MCF 10A (cell line): ENCODE results near the gene CRAMP1. TPM values are rescaled to one million over a fixed set of nuclear protein-coding genes. Genes with fewer than 3 reads are reported as not detected.

Experiments
- BruUV-seq: library from RNA; stranded (reverse); fragments of 400-500 nt; replicated peaks from 2 replicates; lab custom pipeline; 2021; lab: Mats Ljungman, UMichigan
- CTCF ChIA-PET: fragments of 300-600 bp; sonication (Branson Sonifier 250); formaldehyde crosslinking; extraction: SDS; loops from one replicate; lab custom pipeline; 2021; ENCODE audit warnings: antibody characterized with exemption, inconsistent platforms; lab: Yijun Ruan, JAX
- POLR2A ChIA-PET: fragments of 300-600, 350-650 bp; sonication (Branson Sonifier 250); formaldehyde crosslinking; extraction: SDS; loops from one replicate; lab custom pipeline; 2020; ENCODE audit warnings: antibody characterized with exemption, inconsistent platforms; lab: Yijun Ruan, JAX
- DNase-seq: peaks from one replicate; pipeline ENCODE4 v3.0.0-alpha.2; 2018; ENCODE audit not compliant: unreplicated experiment
- H3K27ac Mint-ChIP-seq: one replicate; pipeline ENCODE4 v1.8.0; 2022; ENCODE audit warnings: mild to moderate bottlenecking, low read depth, mixed read lengths; ENCODE audit not compliant: unreplicated experiment
- H3K27me3 Mint-ChIP-seq: one replicate; pipeline ENCODE4 v1.8.0; 2022; ENCODE audit warnings: mixed read lengths; ENCODE audit not compliant: insufficient read depth, unreplicated experiment
- H3K36me3 Mint-ChIP-seq: one replicate; pipeline ENCODE4 v1.8.0; 2022; ENCODE audit warnings: mild to moderate bottlenecking, moderate library complexity, mixed read lengths; ENCODE audit not compliant: insufficient read depth, unreplicated experiment
- H3K4me1 Mint-ChIP-seq: one replicate; pipeline ENCODE4 v1.8.0; 2022; ENCODE audit warnings: mixed read lengths; ENCODE audit not compliant: insufficient read depth, unreplicated experiment
- H3K4me3 Mint-ChIP-seq: one replicate; pipeline ENCODE4 v1.8.0; 2022; ENCODE audit warnings: mild to moderate bottlenecking, moderate library complexity, mixed read lengths; ENCODE audit not compliant: unreplicated experiment
- H3K9me3 Mint-ChIP-seq: one replicate; pipeline ENCODE4 v1.8.0; 2022; ENCODE audit warnings: mixed read lengths; ENCODE audit not compliant: unreplicated experiment
- CTCF ChIP-seq: fragments of 200-600 bp; IDR thresholded peaks from one replicate; pipeline ENCODE4 v1.8.0; 2022; ENCODE audit warnings: antibody characterized with exemption, mild to moderate bottlenecking; ENCODE audit not compliant: unreplicated experiment
- intact Hi-C: fragments of 100-400 bp; cut with micrococcal nuclease; formaldehyde crosslinking; loops from 2 replicates; pipeline ENCODE4 v1.14.1; 2022
- total RNA-seq: library from RNA; stranded (reverse); gene quantifications from 2 replicates; pipeline ENCODE4 v1.2.3, GENCODE V29; 2022

Gene CRAMP1
- total RNA-seq, 1 experiment from 2014 or later: 26.3 TPM

GRCh38 chr16:1662543-1662942 is 50.4 kb downstream of the CRAMP1 start:
- intact Hi-C loops: no loop called here
- DNase-seq: no peak
- Mint-ChIP-seq H3K4me1 (no peaks in the 10 kb centered on the region), H3K27ac (no peak overlapping the region), H3K27me3 (no peaks in the 10 kb centered on the region), H3K9me3 (no peaks in the 10 kb centered on the region), H3K4me3 (no peak overlapping the region), H3K36me3 (peaks cover 89% of the 10 kb centered on the region)
- ChIA-PET POLR2A (interaction anchor here (1.2 kb wide), 1 partner anchor 9 kb away, joined by 3 read pairs; no protein-coding TSS in a partner anchor), CTCF (interaction anchor here (1.2 kb wide), 1 partner anchor 44 kb away, joined by 4 read pairs; the partner anchor contains the start of gene MAPK8IP3)
- no TSS peak for BruUV-seq
- TF ChIP-seq CTCF: no peak

GRCh38 chr16:1665829-1666228 is 53.7 kb downstream of the CRAMP1 start:
- Mint-ChIP-seq H3K9me3 (no peaks in the 10 kb centered on the region), H3K27me3 (no peaks in the 10 kb centered on the region), H3K4me3 (no peak overlapping the region), H3K4me1 (no peaks in the 10 kb centered on the region), H3K27ac (no peak overlapping the region), H3K36me3 (peaks cover 94% of the 10 kb centered on the region)
- BruUV-seq: no TSS peak
- no peak for DNase-seq
- intact Hi-C loops: no loop called here
- POLR2A ChIA-PET: no interaction called here
- TF ChIP-seq CTCF: no peak
- CTCF ChIA-PET: no interaction called here

- no peak overlapping the region for H3K4me3 Mint-ChIP-seq
- H3K36me3 Mint-ChIP-seq: peaks cover 94% of the 10 kb centered on the region
- H3K27ac Mint-ChIP-seq: no peak overlapping the region
- BruUV-seq: no TSS peak
- no peak for TF ChIP-seq CTCF
- DNase-seq: no peak
- no peaks in the 10 kb centered on the region for H3K27me3 Mint-ChIP-seq
- intact Hi-C loops: no loop called here
- H3K9me3 Mint-ChIP-seq: no peaks in the 10 kb centered on the region
- H3K4me1 Mint-ChIP-seq: no peaks in the 10 kb centered on the region
- ChIA-PET CTCF (no interaction called here), POLR2A (no interaction called here)
Observed at GRCh38 chr16:1666316-1666715, 54.2 kb downstream of the CRAMP1 start.

- no peak for TF ChIP-seq CTCF
- Mint-ChIP-seq H3K9me3 (no peaks in the 10 kb centered on the region), H3K4me1 (no peaks in the 10 kb centered on the region), H3K27ac (no peak overlapping the region), H3K36me3 (peaks cover 96% of the 10 kb centered on the region), H3K27me3 (no peaks in the 10 kb centered on the region), H3K4me3 (no peak overlapping the region)
- intact Hi-C loops: no loop called here
- POLR2A ChIA-PET: interaction anchor here (0.7 kb wide), 1 partner anchor 40 kb away, joined by 3 read pairs; no protein-coding TSS in a partner anchor
- CTCF ChIA-PET: no interaction called here
- no TSS peak for BruUV-seq
- DNase-seq: no peak
Observed at GRCh38 chr16:1667271-1667670, 55.1 kb downstream of the CRAMP1 start.
